SU-DHL-6 (cell line): ENCODE results near the gene RAPGEF6.

ENCODE experiments used
- H2AFZ ChIP-seq: fragments of 200-600 bp; sonication (generic); 2 replicates; pipeline ENCODE4 v1.6.1; 2014; ENCODE audit warnings: low read depth, mild to moderate bottlenecking, moderate library complexity, mixed read lengths, antibody characterized with exemption, low read length; ENCODE audit not compliant: severe bottlenecking
- H3F3A ChIP-seq: fragments of 200-600 bp; shearing (Covaris generic); 2 replicates; pipeline ENCODE4 v1.6.0; 2016; ENCODE audit warnings: antibody characterized with exemption, mild to moderate bottlenecking; ENCODE audit not compliant: insufficient read depth
- H3K27ac ChIP-seq: fragments of 200-600 bp; sonication (generic); 2 replicates; pipeline ENCODE4 v1.5.1; 2016; ENCODE audit warnings: low read depth, mild to moderate bottlenecking, low read length, moderate library complexity, mixed read lengths
- H3K27me3 ChIP-seq: fragments of 200-600 bp; sonication (generic), shearing (Covaris generic); 2 replicates; pipeline ENCODE4 v1.6.0; 2014; ENCODE audit warnings: mild to moderate bottlenecking, low read length
- H3K36me3 ChIP-seq: fragments of 200-600 bp; sonication (generic); 2 replicates; pipeline ENCODE4 v1.6.1; 2014; ENCODE audit warnings: mild to moderate bottlenecking, low read length, mixed read lengths
- H3K4me2 ChIP-seq: fragments of 300-600, 200-600 bp; shearing (Covaris generic), sonication (generic); 2 replicates; pipeline ENCODE4 v1.6.0; 2014; ENCODE audit warnings: low read length, low read depth, mild to moderate bottlenecking; ENCODE audit not compliant: poor library complexity, severe bottlenecking
- H3K4me3 ChIP-seq: fragments of 200-600 bp; sonication (generic); 2 replicates; pipeline ENCODE4 v1.5.1; 2014; ENCODE audit warnings: antibody characterized with exemption, low read length, mild to moderate bottlenecking, mixed read lengths; ENCODE audit not compliant: insufficient read depth, poor library complexity, severe bottlenecking
- H3K79me2 ChIP-seq: fragments of 200-600 bp; sonication (generic); 2 replicates; pipeline ENCODE4 v1.6.1; 2014; ENCODE audit warnings: mild to moderate bottlenecking, low read length, moderate library complexity; ENCODE audit not compliant: insufficient read depth
- H3K9ac ChIP-seq: fragments of 200-600 bp; sonication (generic); 2 replicates; pipeline ENCODE4 v1.7.0; 2014; ENCODE audit warnings: mild to moderate bottlenecking, low read length
- H3K9me2 ChIP-seq: fragments of 200-600 bp; sonication (generic); replicated peaks from 2 replicates; pipeline ENCODE4 v1.6.1; 2014; ENCODE audit warnings: low read length; ENCODE audit not compliant: insufficient read depth
- H3K9me3 ChIP-seq: fragments of 200-600 bp; sonication (generic); 2 replicates; pipeline ENCODE4 v1.6.1; 2014; ENCODE audit warnings: low read length, mixed read lengths; ENCODE audit not compliant: insufficient read depth
- H4K20me1 ChIP-seq: fragments of 200-600 bp; sonication (generic); 2 replicates; pipeline ENCODE4 v1.6.1; 2014; ENCODE audit warnings: low read depth, mild to moderate bottlenecking, antibody characterized with exemption, low read length, moderate library complexity, mixed read lengths
- CTCF ChIP-seq: fragments of 200-600 bp; sonication (generic); IDR thresholded peaks from one replicate; pipeline ENCODE4 v1.5.1; 2017; ENCODE audit warnings: antibody characterized with exemption, mild to moderate bottlenecking, low read length, moderate library complexity; ENCODE audit not compliant: insufficient read depth, poor library complexity, severe bottlenecking
- EZH2phosphoT487 ChIP-seq: fragments of 200-600 bp; sonication (generic), shearing (Covaris generic); conservative IDR thresholded peaks from 2 replicates; pipeline ENCODE4 v1.6.1; 2018; ENCODE audit warnings: mild to moderate bottlenecking, antibody characterized with exemption, low read length, moderate library complexity, mixed read lengths

Gene RAPGEF6

GRCh38 chr5:131671409-131671808 is 36.4 kb upstream of the RAPGEF6 start:
- no peak overlapping the region for H3K9ac ChIP-seq
- no peak for TF ChIP-seq EZH2phosphoT487
- no peak for TF ChIP-seq CTCF
- H3K4me2 ChIP-seq, result no peak overlapping the region
- H3K27ac ChIP-seq, result no peak overlapping the region
- H3F3A ChIP-seq, result no peaks in the 10 kb centered on the region
- H2AFZ ChIP-seq, result no peak overlapping the region
- H3K9me3 ChIP-seq, result no peaks in the 10 kb centered on the region
- H3K27me3 ChIP-seq, result no peaks in the 10 kb centered on the region
- no peaks in the 10 kb centered on the region for H3K9me2 ChIP-seq
- no peaks in the 10 kb centered on the region for H4K20me1 ChIP-seq
- H3K36me3 ChIP-seq, result peaks cover 21% of the 10 kb centered on the region; the same call in 1 of the 2 replicates
- no peaks in the 10 kb centered on the region for H3K79me2 ChIP-seq
- H3K4me3 ChIP-seq, result no peak overlapping the region

- Histone ChIP-seq H3K9ac (no peak overlapping the region), H4K20me1 (no peaks in the 10 kb centered on the region), H3K27me3 (no peaks in the 10 kb centered on the region), H3K4me3 (no peak overlapping the region), H3K4me2 (no peak overlapping the region), H3F3A (no peaks in the 10 kb centered on the region), H3K79me2 (no peaks in the 10 kb centered on the region), H3K9me2 (no peaks in the 10 kb centered on the region), H3K36me3 (peaks cover 30% of the 10 kb centered on the region; the same call in 1 of the 2 replicates), H3K9me3 (no peaks in the 10 kb centered on the region), H3K27ac (no peak overlapping the region), H2AFZ (no peak overlapping the region)
- TF ChIP-seq EZH2phosphoT487, result no peak
- TF ChIP-seq CTCF, result no peak
Observed at GRCh38 chr5:131664929-131665328, 29.9 kb upstream of the RAPGEF6 start.

- Histone ChIP-seq H3K36me3 (peaks cover 14% of the 10 kb centered on the region; the same call in 1 of the 2 replicates), H3K9ac (no peak overlapping the region), H3K27ac (no peak overlapping the region), H3F3A (no peaks in the 10 kb centered on the region), H3K9me2 (no peaks in the 10 kb centered on the region), H3K4me3 (no peak overlapping the region), H2AFZ (no peak overlapping the region), H3K9me3 (no peaks in the 10 kb centered on the region), H3K4me2 (no peak overlapping the region), H4K20me1 (no peaks in the 10 kb centered on the region), H3K79me2 (no peaks in the 10 kb centered on the region), H3K27me3 (no peaks in the 10 kb centered on the region)
- TF ChIP-seq CTCF, result no peak
- no peak for TF ChIP-seq EZH2phosphoT487
Observed at GRCh38 chr5:131661933-131662332, 26.9 kb upstream of the RAPGEF6 start.

- no peak for TF ChIP-seq EZH2phosphoT487
- TF ChIP-seq CTCF, result no peak
- H4K20me1 ChIP-seq, result no peaks in the 10 kb centered on the region
- no peaks in the 10 kb centered on the region for H3F3A ChIP-seq
- no peaks in the 10 kb centered on the region for H3K79me2 ChIP-seq
- no peak overlapping the region for H3K4me3 ChIP-seq
- H3K27me3 ChIP-seq, result no peaks in the 10 kb centered on the region
- H3K9me3 ChIP-seq, result no peaks in the 10 kb centered on the region
- H3K27ac ChIP-seq, result no peak overlapping the region
- peaks cover 16% of the 10 kb centered on the region; the same call in 1 of the 2 replicates for H3K36me3 ChIP-seq
- no peaks in the 10 kb centered on the region for H3K9me2 ChIP-seq
- H3K9ac ChIP-seq, result no peak overlapping the region
- H2AFZ ChIP-seq, result no peak overlapping the region
- no peak overlapping the region for H3K4me2 ChIP-seq
Observed at GRCh38 chr5:131659841-131660240, 24.8 kb upstream of the RAPGEF6 start.
